NCI-H82 treated with DMSO at 0.1 percent for 48 hours (cell line): ENCODE results near the gene FAM3D.

ENCODE experiments used
- DNase-seq: peaks from one replicate; lab custom pipeline; 2025; ENCODE audit not compliant: unreplicated experiment; lab: John Stamatoyannopoulos, UW

FAM3D gene

GRCh38 chr3:58657036-58657520 lies 9.5 kb downstream of the FAM3D start:
- DNase-seq, result no peak

GRCh38 chr3:58656631-58657030 lies 9.9 kb downstream of the FAM3D start:
- no peak for DNase-seq

- DNase-seq, result no peak
Observed at GRCh38 chr3:58654466-58654865, 12.1 kb downstream of the FAM3D start.

- DNase-seq, result no peak
Observed at GRCh38 chr3:58652624-58653023, 13.9 kb downstream of the FAM3D start.

- no peak for DNase-seq
Observed at GRCh38 chr3:58651276-58651675, 15.3 kb downstream of the FAM3D start.

GRCh38 chr3:58647381-58648141 lies 19.0 kb downstream of the FAM3D start:
- no peak for DNase-seq

- no peak for DNase-seq
Observed at GRCh38 chr3:58646503-58646902, 20.1 kb downstream of the FAM3D start.

- DNase-seq, result no peak
Observed at GRCh38 chr3:58645726-58646125, 20.8 kb downstream of the FAM3D start.

- DNase-seq, result no peak
Observed at GRCh38 chr3:58642846-58643245, 23.7 kb downstream of the FAM3D start.

GRCh38 chr3:58640700-58641372 lies 25.7 kb downstream of the FAM3D start:
- peak; percentile 45 for DNase-seq

GRCh38 chr3:58639842-58640241 lies 26.7 kb downstream of the FAM3D start:
- no peak for DNase-seq

- DNase-seq, result no peak
Observed at GRCh38 chr3:58639001-58639400, 27.6 kb downstream of the FAM3D start.

GRCh38 chr3:58638591-58638990 lies 28.0 kb downstream of the FAM3D start:
- no peak for DNase-seq

- no peak for DNase-seq
Observed at GRCh38 chr3:58637509-58637908, 29.1 kb downstream of the FAM3D start.

GRCh38 chr3:58635371-58636285 lies 30.9 kb downstream of the FAM3D start:
- no peak for DNase-seq

- DNase-seq, result no peak
Observed at GRCh38 chr3:58633157-58633865, 33.3 kb downstream of the FAM3D start.

GRCh38 chr3:58631742-58632141 lies 34.8 kb downstream of the FAM3D start:
- DNase-seq, result no peak

- DNase-seq, result no peak
Observed at GRCh38 chr3:58630710-58631092, 35.9 kb downstream of the FAM3D start.

- peak; percentile 12 for DNase-seq
Observed at GRCh38 chr3:58630076-58630709, 36.4 kb downstream of the FAM3D start.

GRCh38 chr3:58629629-58630028 lies 36.9 kb downstream of the FAM3D start:
- DNase-seq, result no peak
